GM21423 (cell line): ENCODE measurements around the gene GJB4.
"Not testable (repeated sequence)": the region's sequence is repeated elsewhere in the genome, so short reads cannot be mapped to it uniquely, and the experiment has no call there.

Experiments
- ATAC-seq: cut with Tn5 transposase; IDR thresholded peaks from one replicate; pipeline ENCODE4 v1.9.1; 2021; ENCODE audit warnings: mild to moderate bottlenecking, moderate library complexity; ENCODE audit not compliant: unreplicated experiment

The GJB4 gene

GRCh38 chr1:34746785-34747637 is 12.5 kb upstream of the GJB4 start:
- no peak for ATAC-seq

DNA sequence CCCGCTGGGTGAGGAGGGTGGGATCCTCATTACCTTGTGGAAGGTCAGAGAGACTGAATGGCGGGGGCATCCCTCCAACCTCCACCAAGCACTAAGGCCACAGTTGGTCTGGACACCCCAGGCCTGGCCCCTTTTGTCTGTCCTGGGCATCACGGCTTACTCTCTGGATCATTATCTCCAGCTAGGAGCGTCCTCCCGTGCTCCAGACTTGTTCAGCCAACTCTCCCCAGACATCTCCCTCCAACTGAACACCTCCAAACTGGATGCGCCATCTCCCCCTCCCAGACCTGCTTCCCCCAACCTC is 11.9 kb upstream of the GJB4 start:
- no peak for ATAC-seq

DNA sequence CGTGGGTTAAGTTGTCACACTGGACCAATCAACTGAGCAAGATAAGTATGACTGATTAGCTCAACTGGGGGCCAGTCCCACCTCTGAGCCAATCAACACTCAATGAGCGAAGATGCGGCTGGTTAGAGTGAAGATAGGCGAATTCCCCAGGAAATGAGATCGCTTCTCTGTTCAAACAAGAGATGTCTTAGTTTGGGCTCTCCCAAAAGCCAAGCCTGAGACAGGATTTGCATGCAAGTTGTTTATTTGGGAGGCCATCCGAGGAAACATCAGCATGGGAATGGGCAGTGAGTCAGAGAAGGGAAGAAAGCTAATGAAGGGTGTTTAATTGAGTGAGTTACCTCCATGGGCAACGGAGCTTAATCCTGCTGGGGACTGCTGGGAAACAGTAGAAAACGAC is 9.5 kb upstream of the GJB4 start:
- ATAC-seq: no peak

DNA sequence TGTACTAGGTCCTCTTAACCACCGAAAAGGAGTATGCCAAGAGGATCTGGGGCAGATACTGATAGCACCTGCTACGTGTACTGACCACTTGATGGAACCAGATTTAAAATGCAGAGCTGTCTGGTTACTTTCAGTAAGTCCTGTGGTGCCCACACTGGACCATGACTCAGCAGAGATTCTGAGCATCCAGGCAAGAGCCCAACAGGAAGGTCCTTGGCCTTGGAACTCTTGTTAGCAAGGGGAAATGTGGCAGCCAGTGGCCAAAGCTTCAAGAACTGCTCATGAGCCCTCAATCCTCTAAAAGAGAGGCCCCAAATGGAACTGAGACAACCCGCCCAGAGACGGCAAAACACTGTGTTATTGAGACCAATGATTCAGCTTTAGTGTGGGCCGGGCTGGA is 8.9 kb upstream of the GJB4 start:
- no peak for ATAC-seq

DNA sequence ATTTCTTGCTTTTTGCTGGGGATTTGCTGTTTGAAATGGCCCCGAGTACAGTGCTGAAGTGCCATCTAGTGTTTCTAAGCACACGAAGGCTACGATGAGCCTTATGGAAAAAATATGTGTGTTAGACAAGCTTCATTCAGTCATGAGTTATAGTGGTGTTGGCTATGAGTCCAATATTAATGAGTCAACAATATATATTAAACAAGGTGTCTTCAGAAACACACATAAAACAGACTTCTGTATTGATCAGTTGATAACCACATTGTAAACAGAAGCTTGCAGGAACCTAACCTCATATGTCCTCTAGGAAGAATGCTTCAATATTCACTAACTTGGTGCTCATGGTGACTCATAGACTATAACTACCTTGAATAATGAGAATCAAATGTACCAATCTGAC is 6.4 kb upstream of the GJB4 start:
- no peak for ATAC-seq

- ATAC-seq: no peak
Observed at GRCh38 chr1:34754964-34755637, 4.4 kb upstream of the GJB4 start, which contains the start of gene GJB5. GJB5 (plus strand) TSS chr1:34755047; CDS start chr1:34757331, 2,284 bp downstream.

- ATAC-seq: no peak
Observed at GRCh38 chr1:34755961-34756360, 3.6 kb upstream of the GJB4 start.

DNA sequence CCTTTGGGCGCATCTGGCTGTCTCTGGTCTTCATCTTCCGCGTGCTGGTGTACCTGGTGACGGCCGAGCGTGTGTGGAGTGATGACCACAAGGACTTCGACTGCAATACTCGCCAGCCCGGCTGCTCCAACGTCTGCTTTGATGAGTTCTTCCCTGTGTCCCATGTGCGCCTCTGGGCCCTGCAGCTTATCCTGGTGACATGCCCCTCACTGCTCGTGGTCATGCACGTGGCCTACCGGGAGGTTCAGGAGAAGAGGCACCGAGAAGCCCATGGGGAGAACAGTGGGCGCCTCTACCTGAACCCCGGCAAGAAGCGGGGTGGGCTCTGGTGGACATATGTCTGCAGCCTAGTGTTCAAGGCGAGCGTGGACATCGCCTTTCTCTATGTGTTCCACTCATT is 2.2 kb upstream of the GJB4 start:
- no peak for ATAC-seq

DNA sequence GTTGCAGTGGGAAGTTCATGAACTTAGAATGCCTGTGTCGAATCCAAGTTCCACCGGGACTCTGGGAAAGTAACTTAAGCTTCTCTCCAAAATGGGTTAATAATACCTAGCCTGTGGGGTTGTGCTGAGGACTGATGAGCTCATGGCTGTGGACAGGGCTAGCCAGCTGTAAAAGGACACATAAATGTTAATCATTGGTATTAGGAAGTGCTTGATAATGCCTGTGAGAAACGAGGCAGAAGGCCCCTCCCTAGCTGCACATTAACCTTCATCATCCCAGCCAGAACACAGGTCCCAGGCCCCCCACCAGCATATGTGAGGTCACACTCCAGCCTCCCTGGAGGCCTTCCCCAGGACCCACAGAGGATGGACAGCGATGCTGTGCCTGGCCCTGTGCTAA is 789 bp upstream of the GJB4 start:
- ATAC-seq: no peak

DNA sequence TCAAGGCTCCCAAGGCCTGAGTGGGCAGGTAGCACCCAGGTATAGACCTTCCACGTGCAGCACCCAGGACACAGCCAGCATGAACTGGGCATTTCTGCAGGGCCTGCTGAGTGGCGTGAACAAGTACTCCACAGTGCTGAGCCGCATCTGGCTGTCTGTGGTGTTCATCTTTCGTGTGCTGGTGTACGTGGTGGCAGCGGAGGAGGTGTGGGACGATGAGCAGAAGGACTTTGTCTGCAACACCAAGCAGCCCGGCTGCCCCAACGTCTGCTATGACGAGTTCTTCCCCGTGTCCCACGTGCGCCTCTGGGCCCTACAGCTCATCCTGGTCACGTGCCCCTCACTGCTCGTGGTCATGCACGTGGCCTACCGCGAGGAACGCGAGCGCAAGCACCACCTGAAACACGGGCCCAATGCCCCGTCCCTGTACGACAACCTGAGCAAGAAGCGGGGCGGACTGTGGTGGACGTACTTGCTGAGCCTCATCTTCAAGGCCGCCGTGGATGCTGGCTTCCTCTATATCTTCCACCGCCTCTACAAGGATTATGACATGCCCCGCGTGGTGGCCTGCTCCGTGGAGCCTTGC is 1.7 kb downstream of the GJB4 start:
- ATAC-seq: no peak

DNA sequence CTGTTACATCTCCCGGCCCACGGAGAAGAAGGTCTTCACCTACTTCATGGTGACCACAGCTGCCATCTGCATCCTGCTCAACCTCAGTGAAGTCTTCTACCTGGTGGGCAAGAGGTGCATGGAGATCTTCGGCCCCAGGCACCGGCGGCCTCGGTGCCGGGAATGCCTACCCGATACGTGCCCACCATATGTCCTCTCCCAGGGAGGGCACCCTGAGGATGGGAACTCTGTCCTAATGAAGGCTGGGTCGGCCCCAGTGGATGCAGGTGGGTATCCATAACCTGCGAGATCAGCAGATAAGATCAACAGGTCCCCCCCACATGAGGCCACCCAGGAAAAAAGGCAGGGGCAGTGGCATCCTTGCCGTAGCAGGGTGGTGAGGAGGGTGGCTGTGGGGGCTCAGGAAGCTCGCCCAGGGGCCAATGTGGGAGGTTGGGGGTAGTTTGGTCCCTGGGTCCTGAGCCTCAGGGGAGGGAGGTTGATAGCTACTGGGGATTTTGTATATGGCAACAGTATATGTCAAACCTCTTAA is 2.3 kb downstream of the GJB4 start:
- ATAC-seq: no peak

DNA sequence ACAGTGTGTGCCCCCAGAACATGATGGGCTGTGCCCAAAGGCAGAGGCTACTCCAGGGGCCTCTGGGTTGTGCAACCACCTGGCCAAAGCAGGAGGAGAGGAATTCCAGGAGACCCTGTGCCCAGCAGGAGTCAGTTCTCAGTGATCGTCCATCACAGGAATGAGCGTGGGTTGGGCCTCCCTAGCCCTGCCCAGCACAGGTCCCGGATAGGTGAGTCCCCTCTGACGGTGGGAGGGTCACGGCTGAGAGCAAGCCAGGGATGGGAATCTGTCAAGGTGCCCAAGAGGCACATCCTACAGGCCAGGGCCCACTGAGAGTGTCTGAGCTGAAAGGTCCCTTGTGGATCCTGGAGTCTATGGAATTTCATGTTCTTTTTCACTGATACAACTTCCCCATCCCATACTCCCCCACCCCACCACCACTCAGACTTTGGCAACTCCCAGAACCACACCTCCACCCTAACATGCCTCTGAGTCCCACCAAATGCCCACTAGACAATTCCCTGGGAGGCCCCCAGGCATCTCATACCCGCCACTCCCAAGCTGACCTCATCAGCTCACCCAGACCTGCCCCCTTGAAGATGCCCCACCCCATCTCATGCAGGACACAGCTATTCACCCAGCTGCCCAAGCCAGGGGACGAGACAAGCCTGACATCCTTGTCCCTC is 3.1 kb downstream of the GJB4 start:
- no peak for ATAC-seq

GRCh38 chr1:34763142-34763781 is 3.7 kb downstream of the GJB4 start:
- no peak for ATAC-seq

GRCh38 chr1:34768856-34769255 is 9.3 kb downstream of the GJB4 start:
- ATAC-seq: no peak

DNA sequence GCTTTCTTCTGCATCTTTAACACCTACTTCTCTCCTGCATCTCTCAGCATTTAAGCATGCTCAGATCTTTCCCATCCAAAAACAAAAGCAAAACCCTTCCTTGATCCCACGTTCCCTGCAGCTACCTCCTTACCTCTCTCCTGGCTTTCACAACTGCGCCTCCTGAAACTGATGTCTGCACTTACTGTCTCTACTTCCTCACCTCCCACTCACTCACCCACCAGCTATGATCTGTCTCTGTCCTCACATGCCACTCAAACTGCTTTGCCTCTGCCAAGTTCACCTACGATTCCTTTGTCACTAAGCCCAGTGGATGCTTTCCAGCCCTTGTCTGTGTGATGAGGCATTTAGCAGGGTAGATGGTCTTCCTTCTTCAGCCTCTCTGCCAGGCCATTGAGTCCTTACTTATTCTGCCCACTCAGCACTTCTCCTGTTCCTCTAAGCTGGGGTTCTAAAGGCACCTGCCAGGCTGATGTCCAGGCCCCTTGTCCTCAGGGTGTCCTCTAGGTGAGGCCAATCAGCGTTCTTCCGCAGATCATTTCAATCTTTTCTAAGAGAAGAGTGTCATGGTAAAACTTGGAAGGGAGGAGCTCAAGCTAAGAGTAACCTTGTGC is 11.5 kb downstream of the GJB4 start:
- ATAC-seq: no peak

DNA sequence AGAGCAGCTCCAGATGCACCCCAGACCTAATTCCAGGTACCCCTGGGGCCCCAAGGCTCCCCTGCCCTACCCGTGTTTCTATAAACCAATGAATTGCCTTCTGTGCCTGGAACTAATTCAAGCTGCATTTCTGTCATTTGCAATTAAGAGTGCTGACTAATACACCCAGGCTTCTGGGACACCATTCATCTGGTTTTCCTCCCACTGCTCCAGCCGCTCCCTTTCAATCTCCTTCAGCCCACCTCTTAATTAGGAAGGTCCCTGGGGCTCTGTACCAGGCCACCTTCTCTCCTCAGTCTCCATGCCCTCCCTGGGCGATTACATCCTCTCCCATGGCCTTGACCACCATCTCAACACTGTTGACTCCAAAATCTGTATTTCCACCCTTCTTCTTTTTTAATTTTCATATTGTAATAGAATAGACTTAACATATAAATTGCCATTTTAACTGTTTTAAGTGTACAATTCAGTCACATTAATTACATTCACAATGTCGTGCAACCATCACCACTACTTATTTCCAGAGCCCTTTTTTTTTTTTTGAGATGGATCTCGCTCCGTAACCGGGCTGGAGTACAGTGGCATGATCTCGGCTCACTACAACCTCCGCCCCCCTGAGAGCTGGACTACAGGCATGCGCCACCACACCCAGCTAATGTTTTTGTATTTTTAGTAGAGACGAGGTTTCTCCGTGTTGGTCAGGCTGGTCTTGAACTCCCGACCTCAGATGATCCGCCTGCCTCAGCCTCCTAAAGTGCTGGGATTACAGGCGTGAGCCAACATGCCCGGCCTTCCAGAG is 12.2 kb downstream of the GJB4 start:
- ATAC-seq: no peak

- ATAC-seq: not testable (repeated sequence)
Observed at GRCh38 chr1:34773114-34773513, 13.6 kb downstream of the GJB4 start.

DNA sequence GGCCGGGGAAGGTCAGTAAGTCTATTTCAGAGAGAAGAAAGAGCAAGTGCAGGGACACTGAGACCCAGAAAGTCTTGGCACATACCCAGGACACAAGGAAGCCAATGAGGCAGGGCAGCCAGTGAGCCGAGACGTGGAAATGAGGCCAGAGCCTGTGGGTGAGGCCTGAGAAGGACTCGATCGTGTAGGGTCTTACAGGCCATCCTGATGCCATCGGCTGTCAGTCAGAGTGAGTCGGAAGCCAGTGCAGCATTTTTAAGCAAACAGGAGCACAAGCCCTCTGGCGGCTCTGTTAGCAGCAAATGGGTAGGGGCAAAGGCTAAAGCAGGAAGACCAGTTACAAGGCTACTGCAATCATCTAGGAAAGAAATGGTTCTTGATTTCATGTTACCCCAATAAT is 15.4 kb downstream of the GJB4 start:
- no peak for ATAC-seq

- no peak for ATAC-seq
Observed at GRCh38 chr1:34776911-34777310, 17.4 kb downstream of the GJB4 start.
